Breast epithelium (tissue), 3 donors: ENCODE measurements around the gene ADIG.

Experiments
- CTCF ChIP-seq, 3 donors: fragments of 450-650 bp; IDR thresholded peaks; one replicate each; pipeline ENCODE4 v1.5.1; 2016 to 2017; ENCODE audit warnings: antibody characterized with exemption in 3 of 3, mild to moderate bottlenecking in 3 of 3, moderate library complexity in 3 of 3
- POLR2A ChIP-seq: fragments of 450-650 bp; IDR thresholded peaks from one replicate; pipeline ENCODE4 v1.6.1; 2016; ENCODE audit warnings: antibody characterized with exemption, mild to moderate bottlenecking, moderate library complexity

- TF ChIP-seq POLR2A (no peak), CTCF (IDR thresholded peaks at IDR 0.05) (no peak)
Measured at GRCh38 chr20:38616457-38616856, 35.5 kb downstream of the ADIG start.
